Endothelial cell of umbilical vein (primary cell): ENCODE data around the gene C8A. TPM values are rescaled to one million over a fixed set of nuclear protein-coding genes. Genes with fewer than 3 reads are reported as not detected.

Experiments used
- BruUV-seq: library from RNA; stranded (reverse); fragments of 400-500 nt; replicated peaks from 2 replicates; lab custom pipeline; 2021; lab: Mats Ljungman, UMichigan
- CTCF ChIA-PET: fragments of 300-600, 350-600 bp; sonication (Branson Sonifier 250); formaldehyde crosslinking; loops from one replicate; lab custom pipeline; 2021; ENCODE audit warnings: antibody characterized with exemption, inconsistent platforms; lab: Charles Lee
- POLR2A ChIA-PET: fragments of 300-600, 350-600 bp; sonication (Branson Sonifier 250); formaldehyde crosslinking; loops from one replicate; lab custom pipeline; 2021; ENCODE audit warnings: antibody characterized with exemption, inconsistent platforms; lab: Charles Lee
- DNase-seq: peaks from one replicate; pipeline ENCODE4 v3.0.0-alpha.2; 2011; ENCODE audit warnings: low read depth, low spot score
- FAIRE-seq: peaks from 2 replicates; lab custom pipeline; 2011; peaks lifted over from hg19 to GRCh38; lab: Jason Lieb, UNC
- H2AFZ ChIP-seq: 2 replicates; pipeline ENCODE4 v1.6.0; 2012; ENCODE audit warnings: low read depth, low read length, control low read depth, inconsistent platforms
- H3K27ac ChIP-seq: 2 replicates; pipeline ENCODE4 v1.5.1; 2011; ENCODE audit warnings: low read depth, mild to moderate bottlenecking, control low read depth, low read length, moderate library complexity; ENCODE audit not compliant: insufficient read depth
- H3K27me3 ChIP-seq, 2 experiments: 2 replicates each; pipeline versions ENCODE4 v1.6.0 to v1.6.1; 2011; ENCODE audit warnings: low read length in 2 of 2, mixed read lengths in 1 of 2; ENCODE audit not compliant: control insufficient read depth in 2 of 2, insufficient read depth in 2 of 2
- H3K36me3 ChIP-seq, 2 experiments: 2 replicates in 1 of 2; 3 replicates in 1 of 2; pipeline ENCODE4 v1.5.1; 2011; ENCODE audit warnings: low read length in 2 of 2, mild to moderate bottlenecking in 1 of 2, moderate library complexity in 1 of 2; ENCODE audit not compliant: control insufficient read depth in 2 of 2, insufficient read depth in 2 of 2; ENCODE audit errors: extremely low read depth in 1 of 2
- H3K4me1 ChIP-seq: 3 replicates; pipeline ENCODE4 v1.5.1; 2011; ENCODE audit warnings: mild to moderate bottlenecking, low read length; ENCODE audit not compliant: control insufficient read depth, insufficient read depth; ENCODE audit errors: extremely low read depth
- H3K4me2 ChIP-seq: 2 replicates; pipeline ENCODE4 v1.6.1; 2011; ENCODE audit warnings: low read length, control low read depth, mixed read lengths; ENCODE audit not compliant: insufficient read depth
- H3K4me3 ChIP-seq, 3 experiments: fragments of 200-600 bp in 1 of 3; sonication (generic), shearing (Covaris generic) in 1 of 3; replicated peaks in 1 of 3; 2 replicates each; pipeline ENCODE4 v1.5.1; 2011 to 2016; ENCODE audit warnings: control low read depth in 3 of 3, low read length in 3 of 3, mild to moderate bottlenecking in 2 of 3, inconsistent platforms in 1 of 3, low read depth in 1 of 3, moderate library complexity in 1 of 3; ENCODE audit not compliant: insufficient read depth in 1 of 3
- H3K79me2 ChIP-seq: 2 replicates; pipeline ENCODE4 v1.6.0; 2012; ENCODE audit warnings: low read length, inconsistent platforms; ENCODE audit not compliant: control insufficient read depth, insufficient read depth
- H3K9ac ChIP-seq: replicated peaks from 2 replicates; pipeline ENCODE3; 2011; ENCODE audit warnings: low read length, control low read depth; ENCODE audit not compliant: insufficient read depth; ENCODE audit errors: extremely low read depth
- H3K9me1 ChIP-seq: replicated peaks from 3 replicates; pipeline ENCODE4 v1.6.0; 2011; ENCODE audit warnings: mild to moderate bottlenecking, low read length; ENCODE audit not compliant: control insufficient read depth, insufficient read depth; ENCODE audit errors: extremely low read depth
- H3K9me3 ChIP-seq: replicated peaks from 2 replicates; pipeline ENCODE4 v1.5.1; 2012; ENCODE audit warnings: low read length, inconsistent platforms; ENCODE audit not compliant: control insufficient read depth, insufficient read depth
- H4K20me1 ChIP-seq: replicated peaks from 2 replicates; pipeline ENCODE3; 2011; ENCODE audit warnings: mild to moderate bottlenecking, low read length; ENCODE audit not compliant: control insufficient read depth, insufficient read depth; ENCODE audit errors: extremely low read depth
- EZH2 ChIP-seq: IDR thresholded peaks from 2 replicates; pipeline ENCODE4 v1.6.1; 2012; ENCODE audit warnings: borderline replicate concordance, low read depth, mild to moderate bottlenecking, moderate library complexity, low read length, inconsistent platforms; ENCODE audit not compliant: severe bottlenecking
- FOS ChIP-seq: IDR thresholded peaks from 2 replicates; pipeline ENCODE4 v1.6.1; 2011; ENCODE audit warnings: mild to moderate bottlenecking, low read length, moderate library complexity, borderline replicate concordance; ENCODE audit not compliant: insufficient read depth
- GATA2 ChIP-seq: IDR thresholded peaks from 2 replicates; pipeline ENCODE4 v1.7.0; 2011; ENCODE audit warnings: low read depth, mild to moderate bottlenecking, moderate library complexity, mixed read lengths, low read length; ENCODE audit not compliant: insufficient read length, insufficient read depth
- JUN ChIP-seq: IDR thresholded peaks from 2 replicates; pipeline ENCODE4 v1.6.1; 2011; ENCODE audit warnings: borderline replicate concordance, low read depth; ENCODE audit not compliant: insufficient read length, insufficient read depth
- MYC ChIP-seq: IDR thresholded peaks from one replicate; pipeline ENCODE4 v1.6.1; 2011; ENCODE audit warnings: mild to moderate bottlenecking, low read depth, low read length
- POLR2A ChIP-seq: IDR thresholded peaks from 2 replicates; pipeline ENCODE4 v1.6.1; 2012; ENCODE audit warnings: low read depth, mild to moderate bottlenecking, control low read depth, low read length
- POLR2AphosphoS5 ChIP-seq: IDR thresholded peaks from 2 replicates; pipeline ENCODE4 v1.6.1; 2012; ENCODE audit warnings: low read depth, mild to moderate bottlenecking, control low read depth, low read length, moderate library complexity; ENCODE audit not compliant: insufficient read depth
- dilution Hi-C: fragments of 300-500 bp; cut with MboI; formaldehyde crosslinking; loops from one replicate; pipeline ENCODE4 v1.15.0; 2019; ENCODE audit warnings: low sequenced_read_pairs; ENCODE audit not compliant: extremely low pct_ligation_motif_present
- intact Hi-C: fragments of 100-400 bp; cut with micrococcal nuclease; formaldehyde crosslinking; loops from one replicate; pipeline ENCODE4 v1.10.0; 2022
- polyA plus RNA-seq, 4 experiments: library from polyadenylated mRNA; depleted of rRNA in 3 of 4; stranded (reverse) in 3 of 4; unstranded in 1 of 4; fragments of >200 nt; gene quantifications; 2 replicates each; pipeline versions ENCODE4 v1.2.1 to v1.2.3, GENCODE V29; 2011 to 2012; ENCODE audit warnings: missing spikeins in 1 of 4
- total RNA-seq: library from RNA; stranded (reverse); gene quantifications from 2 replicates; pipeline ENCODE4 v1.2.3, GENCODE V29; 2021
- TF ChIP-seq, protein P1 (sequence below): IDR thresholded peaks from 2 replicates; pipeline ENCODE4 v1.6.1; 2011; ENCODE audit not compliant: insufficient read depth, insufficient read length
- TF ChIP-seq, protein P2 (sequence below), 2 donors: IDR thresholded peaks; 1 replicate in 1 of 2; 2 replicates in 1 of 2; pipeline ENCODE4 v1.5.1; 2011; ENCODE audit warnings: low read length in 2 of 2, mild to moderate bottlenecking in 2 of 2, moderate library complexity in 2 of 2, control low read depth in 1 of 2, inconsistent platforms in 1 of 2, low read depth in 1 of 2; ENCODE audit not compliant: insufficient read depth in 1 of 2; ENCODE audit errors: extremely low read depth in 1 of 2

Gene C8A
- total and polyA plus RNA-seq, 2 donors (not counting 3 experiments of a cell fraction or from before 2014, with no cell fraction given) = not detected

DNA sequence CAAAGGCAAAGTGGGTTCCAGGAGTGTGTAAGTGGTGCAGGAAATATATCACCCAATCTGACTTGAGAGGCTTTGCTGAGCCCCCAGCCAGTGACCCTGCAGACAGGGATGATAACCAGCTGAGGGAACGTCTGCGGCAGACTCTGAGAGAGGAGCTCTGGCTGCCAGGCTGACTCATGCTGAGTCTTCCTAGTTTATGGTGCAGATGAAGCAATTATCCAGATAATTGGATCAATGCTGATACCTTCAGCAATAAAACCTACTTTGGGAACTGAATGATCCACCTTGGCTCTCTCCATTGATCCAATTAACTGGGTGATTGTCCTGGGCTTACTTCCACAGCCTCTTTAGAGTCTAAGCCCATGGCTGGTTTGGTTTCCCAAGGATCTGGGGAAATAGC is 103.9 kb downstream of the C8A start:
- FAIRE-seq = no peak
- H3K9ac ChIP-seq = no peak overlapping the region
- no peak overlapping the region for H3K27ac ChIP-seq
- no peaks in the 10 kb centered on the region for H3K27me3 ChIP-seq
- TF ChIP-seq GATA2 (no peak), POLR2AphosphoS5 (no peak), FOS (no peak), MYC (no peak), EZH2 (no peak), JUN (no peak), POLR2A (no peak)
- TF ChIP-seq, protein P1, sequence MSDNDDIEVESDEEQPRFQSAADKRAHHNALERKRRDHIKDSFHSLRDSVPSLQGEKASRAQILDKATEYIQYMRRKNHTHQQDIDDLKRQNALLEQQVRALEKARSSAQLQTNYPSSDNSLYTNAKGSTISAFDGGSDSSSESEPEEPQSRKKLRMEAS = no peak
- TF ChIP-seq, protein P2, sequence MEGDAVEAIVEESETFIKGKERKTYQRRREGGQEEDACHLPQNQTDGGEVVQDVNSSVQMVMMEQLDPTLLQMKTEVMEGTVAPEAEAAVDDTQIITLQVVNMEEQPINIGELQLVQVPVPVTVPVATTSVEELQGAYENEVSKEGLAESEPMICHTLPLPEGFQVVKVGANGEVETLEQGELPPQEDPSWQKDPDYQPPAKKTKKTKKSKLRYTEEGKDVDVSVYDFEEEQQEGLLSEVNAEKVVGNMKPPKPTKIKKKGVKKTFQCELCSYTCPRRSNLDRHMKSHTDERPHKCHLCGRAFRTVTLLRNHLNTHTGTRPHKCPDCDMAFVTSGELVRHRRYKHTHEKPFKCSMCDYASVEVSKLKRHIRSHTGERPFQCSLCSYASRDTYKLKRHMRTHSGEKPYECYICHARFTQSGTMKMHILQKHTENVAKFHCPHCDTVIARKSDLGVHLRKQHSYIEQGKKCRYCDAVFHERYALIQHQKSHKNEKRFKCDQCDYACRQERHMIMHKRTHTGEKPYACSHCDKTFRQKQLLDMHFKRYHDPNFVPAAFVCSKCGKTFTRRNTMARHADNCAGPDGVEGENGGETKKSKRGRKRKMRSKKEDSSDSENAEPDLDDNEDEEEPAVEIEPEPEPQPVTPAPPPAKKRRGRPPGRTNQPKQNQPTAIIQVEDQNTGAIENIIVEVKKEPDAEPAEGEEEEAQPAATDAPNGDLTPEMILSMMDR (IDR thresholded peaks at IDR 0.05; ENCODE audit: extremely low read depth in 1 of 2, insufficient read depth in 1 of 2, low read depth in 1 of 2, low read length in 2 of 2) = no peak
- dilution Hi-C loops (no loop called here), intact Hi-C loops (loop anchor here (5.0 kb wide), 1 partner anchor 301 kb away; no protein-coding TSS in a partner anchor)
- H3K36me3 ChIP-seq = no peaks in the 10 kb centered on the region
- no peak for DNase-seq
- H3K4me2 ChIP-seq = no peak overlapping the region
- no peaks in the 10 kb centered on the region for H3K9me1 ChIP-seq
- POLR2A ChIA-PET = no interaction called here
- no peaks in the 10 kb centered on the region for H3K79me2 ChIP-seq
- no peaks in the 10 kb centered on the region for H3K4me1 ChIP-seq
- H3K9me3 ChIP-seq = no peaks in the 10 kb centered on the region
- no TSS peak for BruUV-seq
- no peak overlapping the region for H3K4me3 ChIP-seq
- H2AFZ ChIP-seq = no peak overlapping the region
- H4K20me1 ChIP-seq = no peaks in the 10 kb centered on the region
- CTCF ChIA-PET = no interaction called here
